GM23338 (cell line): Measurements from ENCODE around the gene ATP9A. TPM values are rescaled to one million over a fixed set of nuclear protein-coding genes. Genes with fewer than 3 reads are reported as not detected.

ENCODE experiments used
- ATAC-seq: fragments of 200-7000 bp; cut with Tn5 transposase; 3 replicates; pipeline ENCODE4 v1.9.1; 2020
- DNase-seq: peaks from one replicate; pipeline ENCODE4 v3.0.0-alpha.2; 2015; ENCODE audit warnings: low spot score
- H2AFZ ChIP-seq: fragments of 200-600 bp; sonication (generic); 2 replicates; pipeline ENCODE4 v1.8.0; 2016; ENCODE audit warnings: antibody characterized with exemption, mild to moderate bottlenecking, moderate library complexity
- H3F3A ChIP-seq: fragments of 200-600 bp; sonication (generic); replicated peaks from 2 replicates; pipeline ENCODE4 v1.8.0; 2017; ENCODE audit warnings: antibody characterized with exemption, mixed run types, low read depth
- H3K27ac ChIP-seq: fragments of 200-600 bp; sonication (generic); 2 replicates; pipeline ENCODE4 v1.6.1; 2016; ENCODE audit warnings: low read depth
- H3K27me3 ChIP-seq: fragments of 200-600 bp; sonication (generic); 2 replicates; pipeline ENCODE4 v1.8.0; 2016; ENCODE audit warnings: mild to moderate bottlenecking, mixed run types, moderate library complexity; ENCODE audit not compliant: insufficient read depth
- H3K36me3 ChIP-seq: fragments of 200-600 bp; sonication (generic); 2 replicates; pipeline ENCODE4 v1.8.0; 2016; ENCODE audit warnings: mild to moderate bottlenecking; ENCODE audit not compliant: insufficient read depth
- H3K4me1 ChIP-seq: fragments of 200-600 bp; sonication (generic); 2 replicates; pipeline ENCODE4 v1.8.0; 2016; ENCODE audit warnings: mild to moderate bottlenecking, moderate library complexity; ENCODE audit not compliant: insufficient read depth
- H3K4me2 ChIP-seq: fragments of 200-600 bp; sonication (generic); 2 replicates; pipeline ENCODE4 v1.7.1; 2017; ENCODE audit warnings: mixed run types
- H3K4me3 ChIP-seq: fragments of 200-600 bp; sonication (generic); 2 replicates; pipeline ENCODE4 v1.6.1; 2016; ENCODE audit warnings: mixed run types
- H3K79me2 ChIP-seq: fragments of 200-600 bp; sonication (generic); replicated peaks from 2 replicates; pipeline ENCODE4 v1.8.0; 2017; ENCODE audit warnings: mild to moderate bottlenecking; ENCODE audit not compliant: insufficient read depth
- H3K9me2 ChIP-seq: fragments of 200-600 bp; sonication (generic); 2 replicates; pipeline ENCODE4 v1.8.0; 2017; ENCODE audit not compliant: insufficient read depth
- H4K20me1 ChIP-seq: fragments of 200-600 bp; sonication (generic); replicated peaks from 2 replicates; pipeline ENCODE4 v1.8.0; 2017; ENCODE audit warnings: mild to moderate bottlenecking; ENCODE audit not compliant: insufficient read depth
- H3K27ac Mint-ChIP-seq: 2 replicates; pipeline ENCODE4 v1.8.0; 2020; ENCODE audit warnings: inconsistent platforms, mild to moderate bottlenecking, moderate library complexity, mixed read lengths
- H3K27me3 Mint-ChIP-seq: 3 replicates; pipeline ENCODE4 v1.8.0; 2022; ENCODE audit warnings: low read depth, mild to moderate bottlenecking, moderate library complexity, mixed read lengths, inconsistent platforms; ENCODE audit not compliant: insufficient read depth, poor library complexity
- H3K36me3 Mint-ChIP-seq: 3 replicates; pipeline ENCODE4 v1.8.0; 2021; ENCODE audit warnings: low read depth, mild to moderate bottlenecking, inconsistent platforms, moderate library complexity, mixed read lengths
- H3K4me1 Mint-ChIP-seq: 3 replicates; pipeline ENCODE4 v1.8.0; 2020; ENCODE audit warnings: mild to moderate bottlenecking, inconsistent platforms, mixed read lengths
- H3K4me3 Mint-ChIP-seq: 3 replicates; pipeline ENCODE4 v1.8.0; 2021; ENCODE audit warnings: moderate library complexity, mild to moderate bottlenecking, inconsistent platforms, mixed read lengths
- H3K9me3 Mint-ChIP-seq: 3 replicates; pipeline ENCODE4 v1.8.0; 2020; ENCODE audit warnings: moderate library complexity, mild to moderate bottlenecking, inconsistent platforms, mixed read lengths
- CREB1 ChIP-seq: fragments of 250-450 bp; sonication (Bioruptor Pico); IDR thresholded peaks from 2 replicates; pipeline ENCODE4 v1.5.0; 2020; ENCODE audit warnings: low read depth, mild to moderate bottlenecking, moderate library complexity
- EZH2 ChIP-seq: fragments of 200-600 bp; sonication (generic); IDR thresholded peaks from one replicate; pipeline ENCODE4 v1.8.0; 2017; ENCODE audit warnings: antibody characterized with exemption, mild to moderate bottlenecking, low read depth; ENCODE audit not compliant: unreplicated experiment
- JUNB ChIP-seq: IDR thresholded peaks from one replicate; pipeline ENCODE4 v1.6.1; 2016; ENCODE audit warnings: antibody characterized with exemption; ENCODE audit not compliant: unreplicated experiment
- POLR2AphosphoS5 ChIP-seq: IDR thresholded peaks from 2 replicates; pipeline ENCODE4 v1.6.1; 2016; ENCODE audit warnings: antibody characterized with exemption, low read depth
- STAT1 ChIP-seq: IDR thresholded peaks from one replicate; pipeline ENCODE4 v1.6.1; 2016; ENCODE audit warnings: antibody characterized with exemption; ENCODE audit not compliant: unreplicated experiment
- ZNF331 ChIP-seq: fragments of 250-450 bp; sonication (Bioruptor Pico); IDR thresholded peaks from 2 replicates; pipeline ENCODE4 v1.5.0; 2020; ENCODE audit warnings: low read depth, mild to moderate bottlenecking, moderate library complexity
- polyA plus RNA-seq: library from polyadenylated mRNA; unstranded; fragments of >200 nt; fragmentation: Nextera tagmentation; extraction: Ambion mirVana; gene quantifications from 2 replicates; pipeline ENCODE4 v1.2.1, GENCODE V29; 2016
- total RNA-seq: library from RNA; depleted of rRNA; stranded (reverse); fragments of >200 nt; shearing (Covaris generic); gene quantifications from 2 replicates; pipeline ENCODE4 v1.2.3, GENCODE V29; 2014
- TF ChIP-seq, protein P1 (sequence below): IDR thresholded peaks from one replicate; pipeline ENCODE4 v1.6.1; 2018; ENCODE audit warnings: antibody characterized with exemption; ENCODE audit not compliant: unreplicated experiment
- TF ChIP-seq, protein P2 (sequence below), 2 experiments: fragments of 200-600 bp in 1 of 2; sonication (generic) in 1 of 2; conservative IDR thresholded peaks; 2 replicates each; pipeline versions ENCODE4 v1.5.1 to v1.6.1; 2016 to 2017; ENCODE audit warnings: antibody characterized with exemption in 2 of 2, low read depth in 2 of 2, mild to moderate bottlenecking in 2 of 2, moderate library complexity in 1 of 2
- TF ChIP-seq, protein P3 (sequence below): fragments of 250-450 bp; sonication (Bioruptor Pico); IDR thresholded peaks from 2 replicates; pipeline ENCODE4 v1.5.0; 2020; ENCODE audit warnings: mild to moderate bottlenecking, moderate library complexity

The ATP9A gene
- total and polyA plus RNA-seq, 2 experiments from 2014 or later = 0.94 to 5.9 TPM

DNA sequence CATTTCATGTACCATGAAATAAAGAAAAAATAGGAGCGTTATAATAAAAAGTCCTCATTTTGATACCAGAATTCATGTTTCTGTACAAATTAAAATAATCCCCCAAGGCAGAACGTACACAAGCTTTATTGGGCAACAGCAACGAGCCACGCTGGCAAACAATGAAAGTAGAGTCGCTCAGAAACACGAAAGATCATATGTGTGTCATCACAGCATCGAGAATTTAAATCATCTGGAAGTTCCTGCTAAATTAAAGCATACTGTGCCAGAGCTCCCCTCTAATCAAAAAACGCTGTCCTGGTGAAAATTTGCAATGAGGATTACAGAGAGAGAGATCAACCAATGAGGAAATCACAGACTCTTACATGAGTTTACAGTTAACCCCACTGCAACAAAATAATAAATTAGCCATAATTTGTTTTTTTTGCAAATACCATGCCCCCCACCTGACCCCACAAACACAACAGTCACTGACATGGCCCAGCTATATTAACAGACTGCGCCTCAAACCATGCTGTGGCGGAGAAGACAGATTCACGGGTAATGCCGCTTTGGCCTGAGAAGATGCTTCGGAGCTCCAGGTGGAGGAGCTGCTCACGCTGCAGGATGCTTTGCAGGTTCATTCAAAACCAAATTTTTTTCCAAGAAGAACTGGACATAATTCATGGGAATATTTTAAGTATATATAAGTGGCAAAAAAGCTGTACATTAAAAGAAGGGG is 171.4 kb downstream of the ATP9A start:
- peaks cover 4% of the 10 kb centered on the region for H3K27me3 Mint-ChIP-seq
- H3K79me2 ChIP-seq = no peaks in the 10 kb centered on the region
- ATAC-seq (no peak), DNase-seq (peak; percentile 22)
- peaks cover 25% of the 10 kb centered on the region for H3K4me1 ChIP-seq
- no peaks in the 10 kb centered on the region for H3K9me3 Mint-ChIP-seq
- TF ChIP-seq, protein P1, sequence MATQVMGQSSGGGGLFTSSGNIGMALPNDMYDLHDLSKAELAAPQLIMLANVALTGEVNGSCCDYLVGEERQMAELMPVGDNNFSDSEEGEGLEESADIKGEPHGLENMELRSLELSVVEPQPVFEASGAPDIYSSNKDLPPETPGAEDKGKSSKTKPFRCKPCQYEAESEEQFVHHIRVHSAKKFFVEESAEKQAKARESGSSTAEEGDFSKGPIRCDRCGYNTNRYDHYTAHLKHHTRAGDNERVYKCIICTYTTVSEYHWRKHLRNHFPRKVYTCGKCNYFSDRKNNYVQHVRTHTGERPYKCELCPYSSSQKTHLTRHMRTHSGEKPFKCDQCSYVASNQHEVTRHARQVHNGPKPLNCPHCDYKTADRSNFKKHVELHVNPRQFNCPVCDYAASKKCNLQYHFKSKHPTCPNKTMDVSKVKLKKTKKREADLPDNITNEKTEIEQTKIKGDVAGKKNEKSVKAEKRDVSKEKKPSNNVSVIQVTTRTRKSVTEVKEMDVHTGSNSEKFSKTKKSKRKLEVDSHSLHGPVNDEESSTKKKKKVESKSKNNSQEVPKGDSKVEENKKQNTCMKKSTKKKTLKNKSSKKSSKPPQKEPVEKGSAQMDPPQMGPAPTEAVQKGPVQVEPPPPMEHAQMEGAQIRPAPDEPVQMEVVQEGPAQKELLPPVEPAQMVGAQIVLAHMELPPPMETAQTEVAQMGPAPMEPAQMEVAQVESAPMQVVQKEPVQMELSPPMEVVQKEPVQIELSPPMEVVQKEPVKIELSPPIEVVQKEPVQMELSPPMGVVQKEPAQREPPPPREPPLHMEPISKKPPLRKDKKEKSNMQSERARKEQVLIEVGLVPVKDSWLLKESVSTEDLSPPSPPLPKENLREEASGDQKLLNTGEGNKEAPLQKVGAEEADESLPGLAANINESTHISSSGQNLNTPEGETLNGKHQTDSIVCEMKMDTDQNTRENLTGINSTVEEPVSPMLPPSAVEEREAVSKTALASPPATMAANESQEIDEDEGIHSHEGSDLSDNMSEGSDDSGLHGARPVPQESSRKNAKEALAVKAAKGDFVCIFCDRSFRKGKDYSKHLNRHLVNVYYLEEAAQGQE = no peak
- TF ChIP-seq CREB1 (CRISPR knock-in tag) (no peak), EZH2 (no peak), STAT1 (no peak), JUNB (no peak)
- TF ChIP-seq, protein P2, sequence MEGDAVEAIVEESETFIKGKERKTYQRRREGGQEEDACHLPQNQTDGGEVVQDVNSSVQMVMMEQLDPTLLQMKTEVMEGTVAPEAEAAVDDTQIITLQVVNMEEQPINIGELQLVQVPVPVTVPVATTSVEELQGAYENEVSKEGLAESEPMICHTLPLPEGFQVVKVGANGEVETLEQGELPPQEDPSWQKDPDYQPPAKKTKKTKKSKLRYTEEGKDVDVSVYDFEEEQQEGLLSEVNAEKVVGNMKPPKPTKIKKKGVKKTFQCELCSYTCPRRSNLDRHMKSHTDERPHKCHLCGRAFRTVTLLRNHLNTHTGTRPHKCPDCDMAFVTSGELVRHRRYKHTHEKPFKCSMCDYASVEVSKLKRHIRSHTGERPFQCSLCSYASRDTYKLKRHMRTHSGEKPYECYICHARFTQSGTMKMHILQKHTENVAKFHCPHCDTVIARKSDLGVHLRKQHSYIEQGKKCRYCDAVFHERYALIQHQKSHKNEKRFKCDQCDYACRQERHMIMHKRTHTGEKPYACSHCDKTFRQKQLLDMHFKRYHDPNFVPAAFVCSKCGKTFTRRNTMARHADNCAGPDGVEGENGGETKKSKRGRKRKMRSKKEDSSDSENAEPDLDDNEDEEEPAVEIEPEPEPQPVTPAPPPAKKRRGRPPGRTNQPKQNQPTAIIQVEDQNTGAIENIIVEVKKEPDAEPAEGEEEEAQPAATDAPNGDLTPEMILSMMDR (conservative IDR thresholded peaks at IDR 0.05; ENCODE audit: low read depth in 2 of 2) = peak in 1 of 2 experiments; percentile 7; a peak in 1 of 4 replicates
- no peaks in the 10 kb centered on the region for H3K27me3 ChIP-seq
- H3K4me3 ChIP-seq = no peak overlapping the region
- H3K4me1 Mint-ChIP-seq = peaks cover 37% of the 10 kb centered on the region
- no peaks in the 10 kb centered on the region for H4K20me1 ChIP-seq
- H3K27ac ChIP-seq = no peak overlapping the region
- no peaks in the 10 kb centered on the region for H3K9me2 ChIP-seq
- no peaks in the 10 kb centered on the region for H3K36me3 ChIP-seq
- H3K4me3 Mint-ChIP-seq = 0 out of 3 replicates have a peak overlapping the region, but pooled peaks have one; percentile 24
- H3K27ac Mint-ChIP-seq = no peak overlapping the region
- H3F3A ChIP-seq = no peaks in the 10 kb centered on the region
- no peak overlapping the region for H2AFZ ChIP-seq
- H3K4me2 ChIP-seq = peak overlapping the region; percentile 67; the same call in 1 of the 2 replicates
- no peaks in the 10 kb centered on the region for H3K36me3 Mint-ChIP-seq

DNA sequence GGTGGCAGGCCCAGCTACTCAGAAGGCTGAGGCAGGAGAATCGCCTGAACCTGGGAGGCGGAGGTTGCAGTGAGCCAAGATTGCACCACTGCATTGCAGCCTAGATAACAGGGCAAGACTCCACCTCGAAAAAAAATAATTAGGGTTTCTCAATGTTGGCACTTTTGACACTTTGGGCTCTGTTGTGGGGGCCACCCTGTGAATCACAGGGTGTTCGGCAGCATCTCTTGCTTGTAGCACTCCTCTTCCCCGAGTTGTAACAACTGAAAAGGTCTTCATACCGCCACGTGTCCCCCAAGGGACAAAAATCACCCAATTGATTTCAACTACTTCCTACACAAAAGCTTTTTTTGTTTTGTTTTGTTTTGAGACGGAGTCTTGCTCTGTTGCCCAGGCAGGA is 172.4 kb downstream of the ATP9A start:
- H3F3A ChIP-seq = no peaks in the 10 kb centered on the region
- no peaks in the 10 kb centered on the region for H3K27me3 ChIP-seq
- Mint-ChIP-seq H3K27ac (no peak overlapping the region), H3K36me3 (no peaks in the 10 kb centered on the region), H3K27me3 (peaks cover 4% of the 10 kb centered on the region), H3K4me3 (no peak overlapping the region), H3K9me3 (no peaks in the 10 kb centered on the region), H3K4me1 (peaks cover 40% of the 10 kb centered on the region)
- peaks cover 25% of the 10 kb centered on the region for H3K4me1 ChIP-seq
- no peaks in the 10 kb centered on the region for H3K9me2 ChIP-seq
- no peak overlapping the region for H2AFZ ChIP-seq
- H3K36me3 ChIP-seq = no peaks in the 10 kb centered on the region
- no peaks in the 10 kb centered on the region for H4K20me1 ChIP-seq
- no peaks in the 10 kb centered on the region for H3K79me2 ChIP-seq
- H3K4me3 ChIP-seq = no peak overlapping the region
- no peak for DNase-seq
- H3K4me2 ChIP-seq = no peak overlapping the region
- ATAC-seq = no peak
- no peak overlapping the region for H3K27ac ChIP-seq
- no peak for TF ChIP-seq ZNF331
- no peak for TF ChIP-seq POLR2AphosphoS5
- TF ChIP-seq CREB1 (CRISPR knock-in tag) = no peak
- TF ChIP-seq, protein P3, sequence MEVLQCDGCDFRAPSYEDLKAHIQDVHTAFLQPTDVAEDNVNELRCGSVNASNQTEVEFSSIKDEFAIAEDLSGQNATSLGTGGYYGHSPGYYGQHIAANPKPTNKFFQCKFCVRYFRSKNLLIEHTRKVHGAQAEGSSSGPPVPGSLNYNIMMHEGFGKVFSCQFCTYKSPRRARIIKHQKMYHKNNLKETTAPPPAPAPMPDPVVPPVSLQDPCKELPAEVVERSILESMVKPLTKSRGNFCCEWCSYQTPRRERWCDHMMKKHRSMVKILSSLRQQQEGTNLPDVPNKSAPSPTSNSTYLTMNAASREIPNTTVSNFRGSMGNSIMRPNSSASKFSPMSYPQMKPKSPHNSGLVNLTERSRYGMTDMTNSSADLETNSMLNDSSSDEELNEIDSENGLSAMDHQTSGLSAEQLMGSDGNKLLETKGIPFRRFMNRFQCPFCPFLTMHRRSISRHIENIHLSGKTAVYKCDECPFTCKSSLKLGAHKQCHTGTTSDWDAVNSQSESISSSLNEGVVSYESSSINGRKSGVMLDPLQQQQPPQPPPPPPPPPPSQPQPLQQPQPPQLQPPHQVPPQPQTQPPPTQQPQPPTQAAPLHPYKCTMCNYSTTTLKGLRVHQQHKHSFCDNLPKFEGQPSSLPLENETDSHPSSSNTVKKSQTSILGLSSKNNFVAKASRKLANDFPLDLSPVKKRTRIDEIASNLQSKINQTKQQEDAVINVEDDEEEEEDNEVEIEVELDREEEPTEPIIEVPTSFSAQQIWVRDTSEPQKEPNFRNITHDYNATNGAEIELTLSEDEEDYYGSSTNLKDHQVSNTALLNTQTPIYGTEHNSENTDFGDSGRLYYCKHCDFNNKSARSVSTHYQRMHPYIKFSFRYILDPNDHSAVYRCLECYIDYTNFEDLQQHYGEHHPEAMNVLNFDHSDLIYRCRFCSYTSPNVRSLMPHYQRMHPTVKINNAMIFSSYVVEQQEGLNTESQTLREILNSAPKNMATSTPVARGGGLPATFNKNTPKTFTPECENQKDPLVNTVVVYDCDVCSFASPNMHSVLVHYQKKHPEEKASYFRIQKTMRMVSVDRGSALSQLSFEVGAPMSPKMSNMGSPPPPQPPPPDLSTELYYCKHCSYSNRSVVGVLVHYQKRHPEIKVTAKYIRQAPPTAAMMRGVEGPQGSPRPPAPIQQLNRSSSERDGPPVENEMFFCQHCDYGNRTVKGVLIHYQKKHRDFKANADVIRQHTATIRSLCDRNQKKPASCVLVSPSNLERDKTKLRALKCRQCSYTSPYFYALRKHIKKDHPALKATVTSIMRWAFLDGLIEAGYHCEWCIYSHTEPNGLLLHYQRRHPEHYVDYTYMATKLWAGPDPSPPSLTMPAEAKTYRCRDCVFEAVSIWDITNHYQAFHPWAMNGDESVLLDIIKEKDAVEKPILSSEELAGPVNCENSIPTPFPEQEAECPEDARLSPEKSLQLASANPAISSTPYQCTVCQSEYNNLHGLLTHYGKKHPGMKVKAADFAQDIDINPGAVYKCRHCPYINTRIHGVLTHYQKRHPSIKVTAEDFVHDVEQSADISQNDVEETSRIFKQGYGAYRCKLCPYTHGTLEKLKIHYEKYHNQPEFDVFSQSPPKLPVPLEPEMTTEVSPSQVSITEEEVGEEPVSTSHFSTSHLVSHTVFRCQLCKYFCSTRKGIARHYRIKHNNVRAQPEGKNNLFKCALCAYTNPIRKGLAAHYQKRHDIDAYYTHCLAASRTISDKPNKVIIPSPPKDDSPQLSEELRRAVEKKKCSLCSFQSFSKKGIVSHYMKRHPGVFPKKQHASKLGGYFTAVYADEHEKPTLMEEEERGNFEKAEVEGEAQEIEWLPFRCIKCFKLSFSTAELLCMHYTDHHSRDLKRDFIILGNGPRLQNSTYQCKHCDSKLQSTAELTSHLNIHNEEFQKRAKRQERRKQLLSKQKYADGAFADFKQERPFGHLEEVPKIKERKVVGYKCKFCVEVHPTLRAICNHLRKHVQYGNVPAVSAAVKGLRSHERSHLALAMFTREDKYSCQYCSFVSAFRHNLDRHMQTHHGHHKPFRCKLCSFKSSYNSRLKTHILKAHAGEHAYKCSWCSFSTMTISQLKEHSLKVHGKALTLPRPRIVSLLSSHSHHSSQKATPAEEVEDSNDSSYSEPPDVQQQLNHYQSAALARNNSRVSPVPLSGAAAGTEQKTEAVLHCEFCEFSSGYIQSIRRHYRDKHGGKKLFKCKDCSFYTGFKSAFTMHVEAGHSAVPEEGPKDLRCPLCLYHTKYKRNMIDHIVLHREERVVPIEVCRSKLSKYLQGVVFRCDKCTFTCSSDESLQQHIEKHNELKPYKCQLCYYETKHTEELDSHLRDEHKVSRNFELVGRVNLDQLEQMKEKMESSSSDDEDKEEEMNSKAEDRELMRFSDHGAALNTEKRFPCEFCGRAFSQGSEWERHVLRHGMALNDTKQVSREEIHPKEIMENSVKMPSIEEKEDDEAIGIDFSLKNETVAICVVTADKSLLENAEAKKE (CRISPR knock-in tag) = no peak
- no peak for TF ChIP-seq JUNB
